Right lobe of liver (tissue), 4 donors: ENCODE data around the gene ARHGEF18.

Source experiments
- POLR2A ChIP-seq: fragments of 450-650 bp; IDR thresholded peaks from one replicate; pipeline ENCODE4 v1.6.1; 2017; ENCODE audit warnings: antibody characterized with exemption, mild to moderate bottlenecking
- TF ChIP-seq, protein P1 (sequence below), 4 donors: fragments of 200-600 bp in 3 of 4; fragments of 450-650 bp in 1 of 4; IDR thresholded peaks; one replicate each; pipeline versions ENCODE4 v1.5.1 to v1.8.0; 2016 to 2022; ENCODE audit warnings: antibody characterized with exemption in 4 of 4, mild to moderate bottlenecking in 2 of 4
- donor health status: DM: no; HTN: no; CAD: no.
- donor health status: DM: no; HTN: no; CAD: no.
- donor health status: DM: no; HTN: yes; CAD: no.

DNA sequence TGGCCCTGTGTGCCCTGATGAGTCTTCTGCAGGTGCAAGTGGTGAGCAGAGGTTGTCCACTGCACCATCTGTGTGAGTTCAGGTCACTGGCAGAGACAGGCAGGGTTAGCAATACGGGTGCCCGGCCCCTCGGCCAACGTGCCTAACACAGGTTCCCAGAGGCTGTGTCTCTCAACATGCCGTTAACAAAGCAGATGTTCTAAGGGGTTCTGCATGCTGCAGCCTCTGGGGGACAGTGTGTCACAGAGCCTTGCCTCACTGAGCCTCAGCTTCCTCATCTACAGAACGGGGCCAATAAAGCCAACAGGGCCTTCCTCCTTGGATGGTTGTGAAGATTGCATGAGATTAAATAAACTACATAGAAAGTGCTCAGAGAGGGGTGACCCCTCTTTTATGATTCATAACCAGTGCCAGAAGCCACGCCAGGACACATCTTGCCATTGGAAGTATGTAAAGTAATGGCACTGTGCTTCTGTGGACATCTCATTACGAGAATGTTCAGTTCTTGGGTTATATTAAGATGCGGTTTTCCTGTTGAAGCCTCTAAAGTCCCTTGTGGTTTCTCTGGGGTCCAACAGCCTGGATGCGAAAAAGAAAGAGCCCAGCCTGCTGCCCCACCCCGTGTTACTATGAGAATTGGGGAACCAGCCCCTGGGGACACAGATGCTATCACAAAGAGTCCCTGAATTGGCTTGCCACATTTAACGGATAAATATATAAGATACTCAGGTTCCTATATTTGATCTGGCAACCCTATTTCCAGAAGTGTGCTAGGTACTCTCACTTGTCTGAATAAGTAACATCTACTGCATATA, 11.2 kb upstream of the ARHGEF18 start:
- no peak for TF ChIP-seq POLR2A
- TF ChIP-seq, protein P1, sequence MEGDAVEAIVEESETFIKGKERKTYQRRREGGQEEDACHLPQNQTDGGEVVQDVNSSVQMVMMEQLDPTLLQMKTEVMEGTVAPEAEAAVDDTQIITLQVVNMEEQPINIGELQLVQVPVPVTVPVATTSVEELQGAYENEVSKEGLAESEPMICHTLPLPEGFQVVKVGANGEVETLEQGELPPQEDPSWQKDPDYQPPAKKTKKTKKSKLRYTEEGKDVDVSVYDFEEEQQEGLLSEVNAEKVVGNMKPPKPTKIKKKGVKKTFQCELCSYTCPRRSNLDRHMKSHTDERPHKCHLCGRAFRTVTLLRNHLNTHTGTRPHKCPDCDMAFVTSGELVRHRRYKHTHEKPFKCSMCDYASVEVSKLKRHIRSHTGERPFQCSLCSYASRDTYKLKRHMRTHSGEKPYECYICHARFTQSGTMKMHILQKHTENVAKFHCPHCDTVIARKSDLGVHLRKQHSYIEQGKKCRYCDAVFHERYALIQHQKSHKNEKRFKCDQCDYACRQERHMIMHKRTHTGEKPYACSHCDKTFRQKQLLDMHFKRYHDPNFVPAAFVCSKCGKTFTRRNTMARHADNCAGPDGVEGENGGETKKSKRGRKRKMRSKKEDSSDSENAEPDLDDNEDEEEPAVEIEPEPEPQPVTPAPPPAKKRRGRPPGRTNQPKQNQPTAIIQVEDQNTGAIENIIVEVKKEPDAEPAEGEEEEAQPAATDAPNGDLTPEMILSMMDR (IDR thresholded peaks at IDR 0.05): no peak
